OCI-M2 (cell line): ENCODE results near the gene SKAP2.

ENCODE experiments used
- DNase-seq: peaks from one replicate; lab custom pipeline; 2025; ENCODE audit not compliant: unreplicated experiment; lab: John Stamatoyannopoulos, UW

SKAP2 gene

DNA sequence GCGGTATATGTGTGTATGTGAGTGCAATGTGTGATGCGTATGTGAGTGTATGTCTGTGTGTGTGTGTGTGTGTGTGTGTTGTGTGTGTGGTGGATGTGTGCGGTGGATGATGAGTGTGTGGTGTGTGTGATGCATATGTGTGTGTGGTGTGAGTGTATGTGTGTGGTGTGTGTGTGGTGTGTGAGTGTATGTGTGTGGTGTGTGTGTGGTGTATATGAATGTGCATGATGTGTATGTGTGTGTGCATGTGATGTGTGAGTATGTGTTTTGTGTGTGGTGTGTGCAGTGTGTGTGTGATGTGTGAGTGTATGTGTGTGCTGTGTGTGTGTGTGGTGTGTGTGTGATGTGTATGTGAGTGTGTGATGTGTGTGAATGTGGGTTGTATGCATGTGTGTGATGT is 222.0 kb downstream of the SKAP2 start:
- no peak for DNase-seq

- DNase-seq, result no peak
Observed at GRCh38 chr7:26639695-26640094, 224.7 kb downstream of the SKAP2 start.

DNA sequence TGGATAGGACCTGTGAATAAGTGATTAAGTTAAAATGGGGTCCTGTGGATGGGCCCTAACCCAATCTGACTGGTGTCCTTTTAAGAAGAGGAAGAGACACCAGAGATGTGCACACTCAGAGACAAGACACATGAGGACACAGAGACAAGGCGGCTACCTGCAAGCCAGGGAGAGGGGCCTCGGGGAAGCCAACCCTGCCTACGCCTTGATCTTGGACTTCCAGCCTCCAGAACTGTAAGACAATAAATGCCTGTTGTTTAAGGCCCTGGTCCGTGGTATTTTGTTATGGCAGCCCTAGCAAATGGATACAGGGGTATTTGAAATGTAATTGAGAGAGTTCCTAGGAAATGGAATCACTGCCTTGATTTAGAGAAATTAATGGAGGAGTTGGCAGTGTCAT is 225.3 kb downstream of the SKAP2 start:
- no peak for DNase-seq

DNA sequence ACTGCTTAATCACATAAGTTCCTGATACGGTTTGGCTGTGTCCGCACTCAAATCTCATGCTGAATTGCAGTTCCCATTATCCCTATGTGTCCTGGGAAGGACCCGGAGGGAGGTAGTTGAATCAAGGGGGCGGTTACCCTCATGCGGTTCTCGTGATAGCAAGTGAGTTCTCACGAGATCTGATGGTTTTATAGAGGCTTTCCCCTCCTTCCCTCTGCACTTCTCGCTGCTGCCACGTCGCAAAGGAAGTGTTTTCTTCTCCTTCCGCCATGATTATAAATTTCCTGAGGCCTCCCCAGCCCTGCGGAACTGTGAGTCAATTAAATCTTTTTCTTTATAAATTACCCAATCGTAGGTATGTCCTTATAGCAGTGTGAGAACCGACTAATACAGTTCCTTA is 226.2 kb downstream of the SKAP2 start:
- DNase-seq, result no peak

DNA sequence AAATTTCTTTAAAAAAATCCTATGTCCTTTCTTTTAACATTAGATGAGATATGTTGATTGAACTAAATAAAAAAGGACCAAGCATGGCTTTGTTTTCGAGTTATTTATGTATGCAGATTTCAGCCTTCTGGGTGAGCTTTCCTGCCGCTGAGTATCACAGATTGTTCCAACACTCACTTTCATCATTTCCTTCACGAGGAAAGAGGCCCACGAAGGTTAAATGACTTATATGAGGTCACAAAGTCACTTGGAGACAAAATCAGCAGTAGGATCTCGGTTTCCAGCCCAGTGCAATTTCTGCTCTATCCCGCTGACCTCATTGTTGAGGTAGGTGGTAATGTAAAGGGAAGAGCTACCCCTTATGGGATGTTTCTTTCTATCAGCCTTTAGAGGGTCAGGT is 226.8 kb downstream of the SKAP2 start:
- no peak for DNase-seq

GRCh38 chr7:26636808-26637207 is 227.6 kb downstream of the SKAP2 start:
- no peak for DNase-seq

DNA sequence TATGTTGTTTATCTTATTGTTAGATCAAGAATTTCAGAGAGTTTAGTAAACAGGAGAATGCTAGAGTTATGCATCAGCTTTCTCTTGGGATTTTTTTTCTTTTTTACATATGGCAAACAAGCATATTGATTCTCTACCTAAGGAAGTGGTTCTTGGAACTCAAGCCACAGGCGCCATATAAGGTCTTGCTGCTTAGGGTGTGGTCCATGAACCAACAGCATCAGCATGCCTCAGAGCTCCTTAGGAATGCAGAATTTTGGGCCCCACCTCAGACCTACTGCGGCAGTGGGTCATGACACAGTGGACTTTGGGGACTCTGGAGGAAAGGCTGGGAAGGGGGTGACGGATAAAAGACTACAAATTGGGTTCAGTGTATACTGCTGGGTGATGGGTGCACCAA is 230.8 kb downstream of the SKAP2 start:
- no peak for DNase-seq

GRCh38 chr7:26631601-26632000 is 232.8 kb downstream of the SKAP2 start:
- DNase-seq, result no peak

GRCh38 chr7:26630941-26631580 is 233.3 kb downstream of the SKAP2 start:
- DNase-seq, result no peak

DNA sequence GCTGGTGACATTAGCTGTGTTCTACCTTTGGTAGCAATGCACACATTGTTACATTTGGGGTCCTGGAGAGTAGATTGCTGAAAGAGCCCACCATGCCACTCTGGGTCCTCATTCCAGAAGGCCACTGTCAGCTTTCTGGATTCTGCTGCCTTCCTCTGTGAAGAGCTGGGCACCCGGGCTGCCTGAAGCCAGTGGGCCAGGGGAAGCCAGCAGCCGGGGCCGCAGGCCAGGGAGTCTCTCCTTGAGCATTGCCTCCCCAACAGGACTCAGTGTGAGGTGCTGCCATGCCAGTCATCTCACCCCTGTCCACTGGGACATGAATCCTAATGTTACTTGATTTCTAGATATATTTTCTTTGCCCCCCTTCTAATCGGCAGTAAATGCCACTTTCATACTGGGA is 234.0 kb downstream of the SKAP2 start:
- DNase-seq, result no peak

DNA sequence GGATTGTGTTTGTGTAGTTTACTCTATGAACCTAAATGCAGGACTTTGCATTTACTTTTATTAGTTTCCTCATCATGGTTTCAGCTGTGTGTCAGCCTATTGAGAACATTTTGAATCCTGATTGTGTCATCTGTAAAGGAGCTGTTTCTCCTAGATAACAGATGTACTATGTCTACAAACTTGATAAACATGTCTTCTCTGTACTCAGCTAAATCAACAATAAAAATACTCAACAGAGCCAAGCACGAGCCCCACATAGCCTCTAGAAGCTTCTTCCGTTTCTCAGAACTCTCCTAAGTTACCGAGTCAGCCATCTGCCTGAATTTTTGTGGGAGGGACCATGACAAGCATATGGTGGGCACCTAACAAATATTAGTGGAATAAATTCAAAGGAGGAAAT is 234.7 kb downstream of the SKAP2 start:
- DNase-seq, result no peak

DNA sequence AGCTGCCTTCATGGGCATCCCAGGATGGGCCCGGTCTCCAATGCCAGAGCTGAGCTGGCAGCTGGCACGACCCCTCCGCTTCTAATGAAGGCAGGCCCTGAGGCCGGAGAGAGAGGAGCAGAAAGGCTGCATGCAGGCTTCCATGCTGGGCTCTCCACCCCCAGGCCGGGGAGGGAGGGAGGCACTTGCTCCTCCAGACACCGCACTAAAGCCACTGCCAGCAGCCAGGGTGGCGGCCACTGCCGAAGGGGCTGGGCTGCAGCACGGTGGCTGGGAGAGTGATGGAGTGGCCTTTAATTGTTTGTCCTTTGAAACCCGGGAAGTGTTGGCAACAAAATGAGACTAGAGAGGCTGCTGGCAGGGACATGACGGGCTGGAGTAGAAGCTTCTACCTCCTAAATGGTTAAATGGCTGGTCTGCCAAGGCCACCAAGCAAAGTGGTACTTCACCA is 236.5 kb downstream of the SKAP2 start:
- DNase-seq, result no peak

GRCh38 chr7:26627221-26627620 is 237.2 kb downstream of the SKAP2 start:
- DNase-seq, result no peak

DNA sequence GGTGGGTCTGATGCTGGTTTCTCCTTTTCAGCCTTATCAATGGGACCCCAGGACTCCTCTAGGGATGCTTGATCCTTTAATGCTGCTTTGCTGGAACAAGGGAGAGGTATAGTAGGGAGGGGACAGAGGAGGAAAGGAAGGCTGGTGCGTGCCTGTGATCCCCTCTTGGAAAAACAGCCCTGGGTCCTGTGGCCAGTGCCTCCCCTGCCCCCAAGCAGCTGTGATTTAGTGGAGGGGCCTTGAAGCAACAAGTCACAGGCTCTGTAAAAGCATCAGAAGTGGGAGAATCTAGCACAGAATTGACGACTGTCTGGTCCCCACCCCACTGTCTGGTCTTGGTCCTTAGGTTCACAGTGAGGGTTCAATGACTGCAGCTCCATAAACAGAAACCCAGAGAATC is 237.7 kb downstream of the SKAP2 start:
- no peak for DNase-seq

GRCh38 chr7:26626156-26626555 is 238.2 kb downstream of the SKAP2 start:
- no peak for DNase-seq

DNA sequence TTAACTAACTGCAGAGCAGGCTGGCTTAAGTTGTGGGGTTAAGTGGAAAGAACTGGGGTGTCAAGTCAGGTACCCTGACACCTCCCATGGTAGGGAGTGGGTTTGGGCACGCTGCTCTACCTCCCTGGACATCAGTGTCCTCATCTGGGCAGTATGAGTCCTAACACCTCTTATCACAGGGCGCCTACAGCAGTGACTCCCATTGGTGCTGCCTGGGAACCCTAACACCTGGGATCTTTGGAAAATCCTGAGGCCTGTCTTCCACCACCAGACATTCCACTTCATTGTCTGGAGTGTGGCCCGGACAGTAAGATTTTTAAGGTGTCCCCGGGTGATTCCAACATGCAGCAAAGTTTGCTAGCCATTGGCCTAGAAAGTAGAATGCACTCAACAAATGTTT is 239.1 kb downstream of the SKAP2 start:
- DNase-seq, result no peak

GRCh38 chr7:26624839-26625238 is 239.6 kb downstream of the SKAP2 start:
- no peak for DNase-seq

DNA sequence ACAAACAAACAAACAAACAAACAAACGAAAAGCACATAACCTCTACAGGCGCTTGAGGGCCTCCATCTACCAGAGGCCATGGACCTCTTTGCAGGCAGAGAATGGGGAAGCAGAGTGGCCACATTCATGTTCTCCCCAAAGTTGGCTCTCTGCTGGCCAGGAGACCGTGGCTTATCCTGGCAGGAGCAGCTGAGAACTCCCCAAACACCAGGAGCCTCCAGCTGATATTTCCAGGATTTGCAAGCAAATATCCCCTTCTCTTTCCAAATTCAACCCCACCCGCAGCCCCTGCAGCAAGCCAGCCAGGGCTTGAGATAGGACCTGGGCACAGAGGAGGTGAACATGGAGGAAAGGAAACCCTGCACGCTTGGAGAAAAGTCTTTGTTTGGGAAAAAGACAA is 240.0 kb downstream of the SKAP2 start:
- DNase-seq, result no peak

- no peak for DNase-seq
Observed at GRCh38 chr7:26620352-26620751, 244.0 kb downstream of the SKAP2 start.

GRCh38 chr7:26619348-26619984 is 244.9 kb downstream of the SKAP2 start:
- no peak for DNase-seq

- no peak for DNase-seq
Observed at GRCh38 chr7:26618898-26619297, 245.5 kb downstream of the SKAP2 start.

DNA sequence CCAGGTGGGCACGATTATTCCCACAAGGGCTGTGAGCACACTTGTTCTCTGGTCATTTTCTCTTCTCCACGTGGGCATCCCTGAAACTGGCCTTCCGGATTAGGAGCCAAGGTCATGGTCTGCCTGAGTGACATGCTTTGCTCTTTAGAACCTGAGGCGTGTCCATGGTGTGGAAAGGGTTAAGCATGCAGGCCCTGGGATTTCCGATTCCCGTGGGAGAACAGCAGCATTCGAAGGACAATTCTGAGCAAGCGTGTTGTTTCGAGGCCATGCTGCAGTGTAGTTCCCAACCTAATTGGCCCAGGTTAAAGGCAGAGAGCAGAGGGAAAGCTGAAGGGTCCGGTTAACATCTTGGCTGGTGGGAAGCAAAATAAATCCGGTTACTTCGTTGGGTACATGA is 245.9 kb downstream of the SKAP2 start:
- DNase-seq, result no peak
